HepG2 (cell line): ENCODE results near the gene SLC13A2. TPM values are rescaled to one million over a fixed set of nuclear protein-coding genes. Genes with fewer than 3 reads are reported as not detected.
A peak's percentile ranks its signal among the peaks of the same experiment; 100 is the strongest.

ENCODE experiments used
- ATAC-seq: fragments of 200-7000 bp; cut with Tn5 transposase; 3 replicates; pipeline ENCODE4 v1.9.1; 2020; ENCODE audit warnings: mild to moderate bottlenecking, moderate library complexity
- BruUV-seq: library from RNA; stranded (reverse); fragments of 400-500 nt; replicated peaks from 2 replicates; lab custom pipeline; 2021; lab: Mats Ljungman, UMichigan
- CTCF ChIA-PET: fragments of 300-600 bp; formaldehyde crosslinking; extraction: SDS; loops from one replicate; lab custom pipeline; 2021; ENCODE audit warnings: low total read pairs, inconsistent platforms, low intra/inter-chr PET ratio; lab: Yijun Ruan, JAX
- POLR2A ChIA-PET: fragments of 350-600 bp; sonication (Branson Sonifier 250); formaldehyde crosslinking; loops from one replicate; lab custom pipeline; 2020; ENCODE audit warnings: antibody characterized with exemption, inconsistent platforms; lab: Yijun Ruan, JAX
- DNase-seq: peaks from one replicate; pipeline ENCODE4 v3.0.0-alpha.2; 2015; ENCODE audit warnings: low spot score
- FAIRE-seq: peaks from 3 replicates; lab custom pipeline; 2011; peaks lifted over from hg19 to GRCh38; lab: Jason Lieb, UNC
- H2AFZ ChIP-seq: one replicate; pipeline ENCODE4 v1.6.1; 2011; ENCODE audit warnings: low read length, inconsistent platforms
- H3K27ac ChIP-seq: fragments of 300-600 bp; 3 replicates; pipeline ENCODE4 v1.8.0; 2011; ENCODE audit warnings: mixed run types, mild to moderate bottlenecking, mixed read lengths, low read length, inconsistent platforms; ENCODE audit not compliant: insufficient read depth; ENCODE audit errors: extremely low read length
- H3K27me3 ChIP-seq, 2 experiments: fragments of 200-600 bp in 1 of 2; 2 replicates in 1 of 2; 3 replicates in 1 of 2; pipeline versions ENCODE4 v1.6.0 to v1.8.0; 2011; ENCODE audit warnings: low read length in 2 of 2, mild to moderate bottlenecking in 2 of 2, moderate library complexity in 2 of 2, inconsistent platforms in 1 of 2; ENCODE audit not compliant: insufficient read depth in 2 of 2, control insufficient read depth in 1 of 2
- H3K36me3 ChIP-seq, 2 experiments: fragments of 200-600 bp in 1 of 2; replicated peaks in 1 of 2; 2 replicates in 1 of 2; 3 replicates in 1 of 2; pipeline versions ENCODE4 v1.5.1 to v1.8.0; 2011; ENCODE audit warnings: low read length in 2 of 2, inconsistent platforms in 1 of 2; ENCODE audit not compliant: insufficient read depth in 2 of 2, control insufficient read depth in 1 of 2
- H3K4me1 ChIP-seq: 2 replicates; pipeline ENCODE4 v1.5.1; 2012; ENCODE audit warnings: low read length, inconsistent platforms; ENCODE audit not compliant: insufficient read depth
- H3K4me2 ChIP-seq: 2 replicates; pipeline ENCODE4 v1.6.0; 2011; ENCODE audit warnings: low read depth, low read length, inconsistent platforms
- H3K4me3 ChIP-seq, 3 experiments: fragments of 200-600 bp in 1 of 3; sonication (generic), shearing (Covaris generic) in 1 of 3; replicated peaks in 1 of 3; 2 replicates each; pipeline ENCODE4 v1.5.1; 2011 to 2016; ENCODE audit warnings: low read length in 3 of 3, inconsistent platforms in 2 of 3, low read depth in 2 of 3, mild to moderate bottlenecking in 2 of 3, control low read depth in 1 of 3, mixed read lengths in 1 of 3; ENCODE audit not compliant: insufficient read depth in 1 of 3
- H3K79me2 ChIP-seq: one replicate; pipeline ENCODE4 v1.6.1; 2011; ENCODE audit warnings: low read length, inconsistent platforms; ENCODE audit not compliant: insufficient read depth
- H3K9ac ChIP-seq: 2 replicates; pipeline ENCODE4 v1.6.0; 2011; ENCODE audit warnings: mild to moderate bottlenecking, low read depth, low read length, inconsistent platforms; ENCODE audit not compliant: insufficient read depth
- H3K9me3 ChIP-seq: 2 replicates; pipeline ENCODE4 v1.5.1; 2012; ENCODE audit warnings: mild to moderate bottlenecking, low read length
- H4K20me1 ChIP-seq: 2 replicates; pipeline ENCODE4 v1.6.0; 2011; ENCODE audit warnings: inconsistent platforms, mild to moderate bottlenecking, low read length, moderate library complexity; ENCODE audit not compliant: insufficient read depth
- CENPX ChIP-seq: sonication (generic); formaldehyde crosslinking; IDR thresholded peaks from 2 replicates; pipeline ENCODE4 v1.9.0; 2021; ENCODE audit warnings: mild to moderate bottlenecking, missing genetic modification reagents, moderate library complexity
- HNRNPLL ChIP-seq: fragments of 200-400 bp; formaldehyde crosslinking; IDR thresholded peaks from 2 replicates; pipeline ENCODE4 v1.6.1; 2017; ENCODE audit warnings: mild to moderate bottlenecking, low read depth, low read length; ENCODE audit not compliant: poor library complexity, severe bottlenecking
- TCF7 ChIP-seq: sonication (generic); IDR thresholded peaks from 2 replicates; pipeline ENCODE4 v1.6.1; 2016; ENCODE audit warnings: antibody characterized with exemption, low read depth
- ZNF629 ChIP-seq: sonication (generic); formaldehyde crosslinking; conservative IDR thresholded peaks from 2 replicates; pipeline ENCODE4 v1.5.0; 2020; ENCODE audit warnings: missing genetic modification reagents
- ZNF768 ChIP-seq: sonication (generic); formaldehyde crosslinking; IDR thresholded peaks from 2 replicates; pipeline ENCODE4 v1.4.0; 2020; ENCODE audit warnings: missing genetic modification reagents
- WGBS: methylation state at CpG from one replicate; pipeline ENCODE4 v1.1.6; 2017; ENCODE audit warnings: low lambda C conversion rate; 5-methylcytosine and 5-hydroxymethylcytosine counted together
- in situ Hi-C: cut with HindIII; loops from 2 replicates; pipeline ENCODE4 v1.10.0; 2017; ENCODE audit warnings: low pct_unique_long_range_greater_than_20kb; ENCODE audit not compliant: extremely low pct_ligation_motif_present
- intact Hi-C: fragments of 100-400 bp; cut with micrococcal nuclease; formaldehyde crosslinking; loops from one replicate; pipeline ENCODE4 v1.10.0; 2022; ENCODE audit not compliant: unreplicated experiment
- polyA plus RNA-seq, 8 experiments: library from polyadenylated mRNA; depleted of rRNA in 3 of 8; stranded (reverse) in 7 of 8; unstranded in 1 of 8; fragments of >200 nt; fragmentation: Illumina TruSeq in 4 of 8; extraction: Trizol in 4 of 8; gene quantifications; 2 replicates each; pipeline versions ENCODE4 v1.2.1 to v1.2.3, GENCODE V29; 2011 to 2016; ENCODE audit warnings: low read depth in 4 of 8, missing spikeins in 1 of 8, mixed read lengths in 1 of 8; ENCODE audit not compliant: insufficient read depth in 1 of 8
- total RNA-seq, 5 experiments: library from RNA; depleted of rRNA; stranded (reverse); fragments of >200 nt; fragmentation: Illumina TruSeq; extraction: Trizol; gene quantifications; 2 replicates each; pipeline ENCODE4 v1.2.3, GENCODE V29; 2016; ENCODE audit warnings: low read depth in 1 of 5
- TF ChIP-seq, protein P1 (sequence below): sonication (generic); formaldehyde crosslinking; IDR thresholded peaks from 2 replicates; pipeline ENCODE4 v1.4.0; 2020; ENCODE audit warnings: mild to moderate bottlenecking, low read depth, missing genetic modification reagents
- TF ChIP-seq, protein P2 (sequence below): sonication (generic); formaldehyde crosslinking; IDR thresholded peaks from 2 replicates; pipeline ENCODE4 v1.8.0; 2023; ENCODE audit warnings: mild to moderate bottlenecking, missing genetic modification reagents

Gene SLC13A2
- total and polyA plus RNA-seq, 2 of the 13 experiments (the other 11 are each of a cell fraction or from before 2014, with no cell fraction given), result 0.07 TPM; not detected in 1

DNA sequence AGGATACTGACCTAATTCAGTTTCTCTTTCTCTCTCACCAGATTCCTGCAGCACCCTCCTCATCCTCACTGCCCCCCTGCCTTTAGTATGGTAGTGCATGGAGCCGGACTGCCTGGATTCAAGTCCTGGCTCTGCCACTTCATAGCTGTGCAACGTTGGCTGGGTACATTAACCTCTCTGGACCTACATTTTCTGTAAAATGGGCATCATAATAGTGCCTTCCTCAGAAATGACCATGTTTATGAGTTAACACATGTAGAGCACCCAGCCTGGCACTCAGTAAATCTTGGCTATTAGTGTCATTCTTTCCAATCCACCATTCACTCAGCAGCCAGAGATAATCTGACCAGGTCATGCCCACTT, 71.7 kb downstream of the SLC13A2 start:
- Histone ChIP-seq H3K4me2 (no peak overlapping the region), H4K20me1 (no peaks in the 10 kb centered on the region), H3K27me3 (no peaks in the 10 kb centered on the region), H3K9ac (no peak overlapping the region), H2AFZ (no peak overlapping the region), H3K4me1 (peaks cover 10% of the 10 kb centered on the region; the same call in 1 of the 2 replicates), H3K9me3 (no peaks in the 10 kb centered on the region), H3K27ac (no peak overlapping the region), H3K36me3 (no peaks in the 10 kb centered on the region), H3K4me3 (no peak overlapping the region), H3K79me2 (no peaks in the 10 kb centered on the region)
- CTCF ChIA-PET, result no interaction called here
- intact Hi-C loops, result no loop called here
- no TSS peak for BruUV-seq
- ATAC-seq (no peak), DNase-seq (no peak), FAIRE-seq (no peak)
- POLR2A ChIA-PET, result no interaction called here
- TF ChIP-seq ZNF629 (CRISPR knock-in tag) (0 out of 2 replicates have a peak, but pooled peaks have one; percentile 28), ZNF768 (CRISPR knock-in tag) (peak; percentile 68; the same call in 1 of the 2 replicates), TCF7 (no peak), CENPX (no peak), HNRNPLL (no peak)
- TF ChIP-seq, protein P1, sequence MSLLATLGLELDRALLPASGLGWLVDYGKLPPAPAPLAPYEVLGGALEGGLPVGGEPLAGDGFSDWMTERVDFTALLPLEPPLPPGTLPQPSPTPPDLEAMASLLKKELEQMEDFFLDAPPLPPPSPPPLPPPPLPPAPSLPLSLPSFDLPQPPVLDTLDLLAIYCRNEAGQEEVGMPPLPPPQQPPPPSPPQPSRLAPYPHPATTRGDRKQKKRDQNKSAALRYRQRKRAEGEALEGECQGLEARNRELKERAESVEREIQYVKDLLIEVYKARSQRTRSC (CRISPR knock-in tag), result no peak
- TF ChIP-seq, protein P2, sequence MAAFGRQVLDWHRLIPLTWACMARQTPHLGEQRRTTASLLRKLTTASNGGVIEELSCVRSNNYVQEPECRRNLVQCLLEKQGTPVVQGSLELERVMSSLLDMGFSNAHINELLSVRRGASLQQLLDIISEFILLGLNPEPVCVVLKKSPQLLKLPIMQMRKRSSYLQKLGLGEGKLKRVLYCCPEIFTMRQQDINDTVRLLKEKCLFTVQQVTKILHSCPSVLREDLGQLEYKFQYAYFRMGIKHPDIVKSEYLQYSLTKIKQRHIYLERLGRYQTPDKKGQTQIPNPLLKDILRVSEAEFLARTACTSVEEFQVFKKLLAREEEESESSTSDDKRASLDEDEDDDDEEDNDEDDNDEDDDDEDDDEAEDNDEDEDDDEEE (CRISPR knock-in tag), result no peak
- in situ Hi-C loops, result no loop called here
- 35% methylated on average over 2 of the region's 2 CpGs for WGBS
